Amygdala (tissue), 56 donors: ENCODE measurements around the gene PDE2A.
A peak's percentile ranks its signal among the peaks of the same experiment; 100 is the strongest.

Source experiments
- DNase-seq, 56 donors: peaks; one replicate each; lab custom pipeline; 2025; lab: John Stamatoyannopoulos, UW

PDE2A gene

GRCh38 chr11:72597721-72598120 lies 76.5 kb downstream of the PDE2A start:
- DNase-seq = no peak

- no peak for DNase-seq
Observed at GRCh38 chr11:72595292-72595684, 78.9 kb downstream of the PDE2A start.

GRCh38 chr11:72594493-72595291 lies 79.5 kb downstream of the PDE2A start:
- no peak for DNase-seq

GRCh38 chr11:72592698-72593495 lies 81.3 kb downstream of the PDE2A start:
- no peak for DNase-seq

- DNase-seq = peak in 36 of 56 donors; percentile 10 to 86 (median 44)
Observed at GRCh38 chr11:72591785-72592502, 82.3 kb downstream of the PDE2A start.

- no peak for DNase-seq
Observed at GRCh38 chr11:72591023-72591422, 83.2 kb downstream of the PDE2A start.

GRCh38 chr11:72589802-72590761 lies 84.1 kb downstream of the PDE2A start:
- peak in 4 of 56 donors; percentile 8 to 22 (median 18) for DNase-seq

GRCh38 chr11:72588421-72589410 lies 85.5 kb downstream of the PDE2A start:
- DNase-seq = no peak

GRCh38 chr11:72587696-72588095 lies 86.5 kb downstream of the PDE2A start:
- no peak for DNase-seq

GRCh38 chr11:72586321-72587090 lies 87.7 kb downstream of the PDE2A start:
- no peak for DNase-seq

GRCh38 chr11:72585762-72586311 lies 88.4 kb downstream of the PDE2A start:
- peak in 31 of 56 donors; percentile 18 to 61 (median 34) for DNase-seq

- no peak for DNase-seq
Observed at GRCh38 chr11:72584939-72585597, 89.2 kb downstream of the PDE2A start.

GRCh38 chr11:72584293-72584938 lies 89.8 kb downstream of the PDE2A start:
- peak in 8 of 56 donors; percentile 21 to 49 (median 32) for DNase-seq

- no peak for DNase-seq
Observed at GRCh38 chr11:72583616-72584292, 90.5 kb downstream of the PDE2A start.

- DNase-seq = no peak
Observed at GRCh38 chr11:72583177-72583553, 91.1 kb downstream of the PDE2A start.
